B cell (primary cell): ENCODE measurements around the gene SLC34A2. TPM values are rescaled to one million over a fixed set of nuclear protein-coding genes. Genes with fewer than 3 reads are reported as not detected.

Experiments
- ATAC-seq: fragments of 200-7000 bp; cut with Tn5 transposase; one replicate; pipeline ENCODE4 v1.10.0; 2021; ENCODE audit warnings: low read depth, mild to moderate bottlenecking, moderate number of reproducible peaks, moderate library complexity
- CTCF ChIA-PET: fragments of 350-600 bp; sonication (Branson Sonifier 250); formaldehyde crosslinking; loops from one replicate; lab custom pipeline; 2021; ENCODE audit warnings: antibody characterized with exemption, inconsistent platforms; lab: Charles Lee
- POLR2A ChIA-PET: fragments of 350-600 bp; sonication (Branson Sonifier 250); formaldehyde crosslinking; loops from one replicate; lab custom pipeline; 2021; ENCODE audit warnings: antibody characterized with exemption; lab: Charles Lee
- DNase-seq: peaks from one replicate; pipeline ENCODE4 v3.0.0; 2013
- H2AFZ ChIP-seq: 2 replicates; pipeline ENCODE4 v1.6.1; 2012; ENCODE audit warnings: mild to moderate bottlenecking, low read depth, low read length; ENCODE audit not compliant: insufficient read depth, poor library complexity, severe bottlenecking
- H3K27ac ChIP-seq, 2 donors: 1 replicate in 1 of 2; 2 replicates in 1 of 2; pipeline ENCODE4 v1.5.1; 2012 to 2013; ENCODE audit warnings: low read length in 2 of 2, mild to moderate bottlenecking in 2 of 2, moderate library complexity in 1 of 2
- H3K27me3 ChIP-seq, 4 experiments: fragments of 200-600 bp in 1 of 4; sonication (generic) in 1 of 4; replicated peaks in 1 of 4; 1 replicate in 2 of 4; 2 replicates in 2 of 4; pipeline versions ENCODE4 v1.6.1 to v1.7.0; 2013 to 2016; ENCODE audit warnings: low read length in 3 of 4, mild to moderate bottlenecking in 2 of 4, mixed read lengths in 1 of 4, moderate library complexity in 1 of 4; ENCODE audit not compliant: insufficient read depth in 4 of 4, control insufficient read depth in 3 of 4; ENCODE audit errors: control extremely low read depth in 1 of 4
- H3K36me3 ChIP-seq, 2 experiments: replicated peaks in 1 of 2; 1 replicate in 1 of 2; 2 replicates in 1 of 2; pipeline versions ENCODE4 v1.6.1 to v1.7.1; 2013; ENCODE audit warnings: low read length in 1 of 2; ENCODE audit not compliant: insufficient read depth in 2 of 2, control insufficient read depth in 1 of 2; ENCODE audit errors: control extremely low read depth in 1 of 2, extremely low read depth in 1 of 2
- H3K4me1 ChIP-seq, 2 donors: fragments of 200-600 bp in 1 of 2; sonication (generic) in 1 of 2; 1 replicate in 1 of 2; 2 replicates in 1 of 2; pipeline versions ENCODE4 v1.5.1 to v1.6.1; 2013 to 2017; ENCODE audit warnings: low read length in 2 of 2; ENCODE audit not compliant: control insufficient read depth in 2 of 2, insufficient read depth in 2 of 2
- H3K4me2 ChIP-seq: replicated peaks from 2 replicates; pipeline ENCODE3; 2012; ENCODE audit warnings: mild to moderate bottlenecking, low read depth, low read length; ENCODE audit not compliant: poor library complexity, severe bottlenecking
- H3K4me3 ChIP-seq, 5 experiments: fragments of 200-600 bp in 1 of 5; sonication (generic) in 1 of 5; 1 replicate in 3 of 5; 2 replicates in 2 of 5; pipeline versions ENCODE4 v1.5.1 to v1.7.0; 2011 to 2016; ENCODE audit warnings: low read length in 4 of 5, mild to moderate bottlenecking in 4 of 5, low read depth in 2 of 5, control low read depth in 1 of 5, moderate library complexity in 1 of 5; ENCODE audit not compliant: insufficient read depth in 1 of 5; ENCODE audit errors: control extremely low read depth in 1 of 5, extremely low read depth in 1 of 5
- H3K79me2 ChIP-seq: fragments of 200-600 bp; sonication (generic); one replicate; pipeline ENCODE4 v1.6.0; 2016; ENCODE audit warnings: low read length; ENCODE audit not compliant: control insufficient read depth, insufficient read depth
- H3K9ac ChIP-seq: fragments of 200-600 bp; sonication (generic); 2 replicates; pipeline ENCODE4 v1.6.1; 2017; ENCODE audit warnings: mild to moderate bottlenecking, low read length, moderate library complexity
- H3K9me3 ChIP-seq, 3 donors: one replicate each; pipeline versions ENCODE4 v1.6.1 to v1.7.1; 2013; ENCODE audit warnings: low read length in 2 of 3; ENCODE audit not compliant: control insufficient read depth in 2 of 3, insufficient read depth in 1 of 3; ENCODE audit errors: control extremely low read depth in 1 of 3
- H4K20me1 ChIP-seq: 2 replicates; pipeline ENCODE4 v1.6.0; 2012; ENCODE audit warnings: mild to moderate bottlenecking, low read length; ENCODE audit not compliant: insufficient read depth, control insufficient read depth, poor library complexity, severe bottlenecking
- H3K27ac Mint-ChIP-seq: one replicate; pipeline ENCODE4 v1.8.0; 2021; ENCODE audit warnings: mixed read lengths
- H3K27me3 Mint-ChIP-seq: one replicate; pipeline ENCODE4 v1.8.0; 2021; ENCODE audit warnings: mixed read lengths
- H3K4me1 Mint-ChIP-seq: one replicate; pipeline ENCODE4 v1.8.0; 2021; ENCODE audit warnings: mixed read lengths
- H3K4me3 Mint-ChIP-seq: one replicate; pipeline ENCODE4 v1.8.0; 2021; ENCODE audit warnings: mixed read lengths
- H3K9me3 Mint-ChIP-seq: one replicate; pipeline ENCODE4 v1.8.0; 2022; ENCODE audit warnings: mixed read lengths; ENCODE audit not compliant: insufficient read depth
- EZH2 ChIP-seq: IDR thresholded peaks from 2 replicates; pipeline ENCODE4 v1.6.1; 2012; ENCODE audit warnings: borderline replicate concordance, low read depth, mild to moderate bottlenecking, moderate library complexity, low read length; ENCODE audit not compliant: insufficient read depth, poor library complexity, severe bottlenecking
- WGBS: methylation state at CpG from one replicate; pipeline ENCODE4 v1.1.5; 2013; ENCODE audit warnings: missing lambda C conversion rate; ENCODE audit not compliant: insufficient coverage; 5-methylcytosine and 5-hydroxymethylcytosine counted together
- intact Hi-C: fragments of 100-400 bp; cut with micrococcal nuclease; formaldehyde crosslinking; loops from one replicate; pipeline ENCODE4 v1.10.0; 2022
- polyA plus RNA-seq: library from polyadenylated mRNA; depleted of rRNA; stranded (reverse); fragments of >200 nt; gene quantifications from 2 replicates; pipeline ENCODE4 v1.2.3, GENCODE V29; 2012
- total RNA-seq, 2 donors: library from RNA; stranded (reverse); fragments of 120-200 nt in 1 of 2; gene quantifications; 1 replicate in 1 of 2; 2 replicates in 1 of 2; pipeline versions ENCODE4 v1.2.3 to v1.2.4, GENCODE V29; 2013 to 2022
- TF ChIP-seq, protein P1 (sequence below): fragments of 200-600 bp; IDR thresholded peaks from one replicate; pipeline ENCODE4 v1.8.0; 2022; ENCODE audit warnings: antibody characterized with exemption, mild to moderate bottlenecking

SLC34A2 gene
- total and polyA plus RNA-seq, 2 donors (not counting 1 experiment from before 2014, with no cell fraction given), result not detected

DNA sequence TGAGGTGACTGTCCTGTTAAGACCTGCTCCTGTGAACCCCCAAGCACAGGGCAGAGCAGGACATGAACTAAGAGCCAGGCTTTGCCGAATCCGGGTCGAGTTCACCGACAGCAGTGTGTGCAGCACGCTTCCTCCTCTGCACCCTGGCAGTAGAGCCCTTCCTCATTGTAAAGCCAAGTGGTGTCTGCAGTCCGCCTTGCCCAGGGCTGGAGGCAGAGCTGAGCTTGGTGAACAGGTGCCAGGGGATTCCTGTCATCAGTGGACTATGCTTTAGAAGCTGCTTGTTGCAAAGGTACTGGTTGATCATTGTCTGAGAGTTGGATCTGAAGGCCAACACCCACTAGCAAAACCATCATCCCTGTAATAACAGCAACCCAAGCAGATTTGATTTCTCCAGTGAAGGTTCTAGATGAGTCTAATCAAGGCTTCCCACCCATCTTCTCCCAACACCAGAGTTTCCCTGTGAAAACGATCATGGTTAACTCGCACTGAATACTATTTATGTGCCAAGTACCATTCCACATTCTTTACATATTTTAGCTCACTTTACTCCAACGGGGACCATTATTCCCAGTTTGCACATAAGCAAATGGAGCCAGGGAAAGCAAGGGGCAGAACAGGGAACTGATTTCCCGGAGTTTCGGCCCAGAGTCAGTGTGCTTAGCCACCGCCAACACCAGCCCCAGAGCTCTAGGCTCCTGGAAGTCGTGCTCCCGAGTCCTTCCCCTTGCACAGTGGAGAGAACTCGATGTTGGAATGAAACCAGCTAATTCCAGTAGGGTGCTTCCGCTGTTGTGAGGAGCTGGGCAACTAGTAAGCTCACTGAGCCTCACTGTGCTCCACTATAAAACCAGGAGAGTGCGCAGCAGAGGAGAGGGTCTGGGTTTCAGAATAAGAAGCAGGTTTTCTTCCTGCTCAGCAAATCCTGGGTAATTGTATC, 1.4 kb upstream of the SLC34A2 start:
- peaks cover 0 to 31% (median 1%) of the 10 kb centered on the region in 4 experiments for H3K27me3 ChIP-seq
- H3K27ac ChIP-seq, result no peak overlapping the region
- H4K20me1 ChIP-seq, result no peaks in the 10 kb centered on the region
- intact Hi-C loops, result no loop called here
- Mint-ChIP-seq H3K27ac (no peak overlapping the region), H3K4me3 (peak overlapping the region; percentile 26), H3K27me3 (peaks cover 37% of the 10 kb centered on the region), H3K9me3 (no peaks in the 10 kb centered on the region), H3K4me1 (peaks cover 6% of the 10 kb centered on the region)
- H2AFZ ChIP-seq, result no peak overlapping the region
- POLR2A ChIA-PET, result no interaction called here
- ATAC-seq (no peak), DNase-seq (no peak)
- H3K9ac ChIP-seq, result no peak overlapping the region
- no peaks in the 10 kb centered on the region for H3K9me3 ChIP-seq
- H3K4me1 ChIP-seq, result peaks cover 0 to 3% of the 10 kb centered on the region in 2 donors
- 72% methylated on average over 16 of the region's 17 CpGs for WGBS
- TF ChIP-seq, protein P1, sequence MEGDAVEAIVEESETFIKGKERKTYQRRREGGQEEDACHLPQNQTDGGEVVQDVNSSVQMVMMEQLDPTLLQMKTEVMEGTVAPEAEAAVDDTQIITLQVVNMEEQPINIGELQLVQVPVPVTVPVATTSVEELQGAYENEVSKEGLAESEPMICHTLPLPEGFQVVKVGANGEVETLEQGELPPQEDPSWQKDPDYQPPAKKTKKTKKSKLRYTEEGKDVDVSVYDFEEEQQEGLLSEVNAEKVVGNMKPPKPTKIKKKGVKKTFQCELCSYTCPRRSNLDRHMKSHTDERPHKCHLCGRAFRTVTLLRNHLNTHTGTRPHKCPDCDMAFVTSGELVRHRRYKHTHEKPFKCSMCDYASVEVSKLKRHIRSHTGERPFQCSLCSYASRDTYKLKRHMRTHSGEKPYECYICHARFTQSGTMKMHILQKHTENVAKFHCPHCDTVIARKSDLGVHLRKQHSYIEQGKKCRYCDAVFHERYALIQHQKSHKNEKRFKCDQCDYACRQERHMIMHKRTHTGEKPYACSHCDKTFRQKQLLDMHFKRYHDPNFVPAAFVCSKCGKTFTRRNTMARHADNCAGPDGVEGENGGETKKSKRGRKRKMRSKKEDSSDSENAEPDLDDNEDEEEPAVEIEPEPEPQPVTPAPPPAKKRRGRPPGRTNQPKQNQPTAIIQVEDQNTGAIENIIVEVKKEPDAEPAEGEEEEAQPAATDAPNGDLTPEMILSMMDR, result no peak
- no peak for TF ChIP-seq EZH2
- no peak overlapping the region for H3K4me3 ChIP-seq
- no peak overlapping the region for H3K4me2 ChIP-seq
- CTCF ChIA-PET, result no interaction called here
- no peaks in the 10 kb centered on the region for H3K79me2 ChIP-seq
- H3K36me3 ChIP-seq, result no peaks in the 10 kb centered on the region

DNA sequence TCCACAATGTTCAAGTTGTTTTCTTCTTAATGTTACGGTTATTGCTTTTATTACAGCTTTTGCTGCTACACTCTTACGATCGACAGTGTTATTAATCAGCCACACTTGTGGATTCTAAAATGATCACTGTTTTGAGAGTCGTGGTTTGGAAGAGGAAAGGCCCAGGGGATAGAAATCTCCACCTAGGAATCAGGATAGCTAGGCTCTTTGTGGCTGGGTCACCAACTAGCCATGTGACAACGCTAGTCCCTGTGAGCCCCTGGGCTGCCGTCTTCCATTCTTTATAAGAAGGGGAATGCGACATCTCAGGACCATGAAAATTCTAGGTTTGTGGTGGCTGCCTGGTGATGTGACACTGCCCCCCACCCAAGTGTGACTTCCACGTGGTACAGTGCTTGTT, 380 bp downstream of the SLC34A2 start:
- Histone ChIP-seq H3K4me3 (no peak overlapping the region), H3K79me2 (no peaks in the 10 kb centered on the region), H3K27me3 (peaks cover 0 to 31% (median 1%) of the 10 kb centered on the region in 4 experiments), H3K9ac (no peak overlapping the region), H4K20me1 (no peaks in the 10 kb centered on the region), H3K27ac (no peak overlapping the region), H2AFZ (peak overlapping the region; percentile 10), H3K9me3 (no peaks in the 10 kb centered on the region), H3K36me3 (no peaks in the 10 kb centered on the region), H3K4me2 (no peak overlapping the region), H3K4me1 (peaks cover 0 to 3% of the 10 kb centered on the region in 2 donors)
- ChIA-PET POLR2A (no interaction called here), CTCF (no interaction called here)
- DNase-seq (no peak), ATAC-seq (no peak)
- 62% methylated on average over 6 of the region's 8 CpGs for WGBS
- Mint-ChIP-seq H3K4me3 (no peak overlapping the region), H3K27me3 (peaks cover 37% of the 10 kb centered on the region), H3K27ac (no peak overlapping the region), H3K9me3 (no peaks in the 10 kb centered on the region), H3K4me1 (peaks cover 6% of the 10 kb centered on the region)
- intact Hi-C loops, result no loop called here
- TF ChIP-seq, protein P1, result no peak
- no peak for TF ChIP-seq EZH2
